H1 (cell line): ENCODE results near the gene TP53I13. TPM values are rescaled to one million over a fixed set of nuclear protein-coding genes. Genes with fewer than 3 reads are reported as not detected.
A peak's percentile ranks its signal among the peaks of the same experiment; 100 is the strongest.

Experiments
- CTCF ChIA-PET: fragments of 300-600 bp; sonication (Branson Sonifier 250); formaldehyde crosslinking; loops from one replicate; lab custom pipeline; 2021; ENCODE audit not compliant: partially characterized antibody; lab: Charles Lee
- POLR2A ChIA-PET: fragments of 300-600 bp; sonication (Branson Sonifier 250); formaldehyde crosslinking; loops from one replicate; lab custom pipeline; 2021; ENCODE audit warnings: inconsistent platforms; ENCODE audit not compliant: partially characterized antibody; lab: Charles Lee
- DNase-seq, 2 experiments: peaks; one replicate each; pipeline versions ENCODE4 v3.0.0 to v3.0.0-alpha.2; 2010 to 2022; ENCODE audit warnings: low spot score in 2 of 2, low read depth in 1 of 2, mixed read lengths in 1 of 2
- FAIRE-seq: peaks from 2 replicates; lab custom pipeline; 2011; peaks lifted over from hg19 to GRCh38; lab: Jason Lieb, UNC
- H2AFZ ChIP-seq: 2 replicates; pipeline ENCODE4 v1.8.1; 2012; ENCODE audit warnings: low read length, inconsistent platforms
- H2AK5ac ChIP-seq: 2 replicates; pipeline ENCODE4 v1.6.1; 2013; ENCODE audit warnings: low read depth, low read length
- H2BK120ac ChIP-seq: replicated peaks from 2 replicates; pipeline ENCODE3; 2013; ENCODE audit warnings: low read depth, low read length, inconsistent platforms
- H2BK12ac ChIP-seq: 2 replicates; pipeline ENCODE4 v1.6.1; 2013; ENCODE audit warnings: low read depth, low read length
- H2BK15ac ChIP-seq: 2 replicates; pipeline ENCODE4 v1.6.1; 2013; ENCODE audit warnings: low read length
- H2BK20ac ChIP-seq: 2 replicates; pipeline ENCODE4 v1.6.1; 2013; ENCODE audit warnings: low read length
- H2BK5ac ChIP-seq: 2 replicates; pipeline ENCODE4 v1.6.1; 2013; ENCODE audit warnings: low read depth, low read length
- H3K14ac ChIP-seq: 2 replicates; pipeline ENCODE4 v1.6.1; 2013; ENCODE audit warnings: inconsistent platforms; ENCODE audit not compliant: insufficient read length
- H3K18ac ChIP-seq: 2 replicates; pipeline ENCODE4 v1.6.1; 2013; ENCODE audit warnings: low read length; ENCODE audit errors: extremely low read depth
- H3K23ac ChIP-seq: 2 replicates; pipeline ENCODE4 v1.6.1; 2013; ENCODE audit warnings: inconsistent platforms; ENCODE audit not compliant: insufficient read length
- H3K23me2 ChIP-seq: 2 replicates; pipeline ENCODE4 v1.6.1; 2013; ENCODE audit warnings: low read depth, low read length
- H3K27ac ChIP-seq: 2 replicates; pipeline ENCODE4 v1.6.1; 2011; ENCODE audit warnings: low read depth, low read length, inconsistent platforms
- H3K27me3 ChIP-seq, 4 experiments: replicated peaks in 1 of 4; 1 replicate in 1 of 4; 2 replicates in 3 of 4; pipeline versions ENCODE4 v1.6.1 to v1.8.1; 2011 to 2013; ENCODE audit warnings: low read length in 3 of 4, mild to moderate bottlenecking in 3 of 4, inconsistent platforms in 2 of 4, mixed read lengths in 2 of 4, moderate library complexity in 1 of 4; ENCODE audit not compliant: control insufficient read depth in 3 of 4, insufficient read depth in 3 of 4; ENCODE audit errors: extremely low read depth in 1 of 4
- H3K36me3 ChIP-seq, 4 experiments: 2 replicates each; pipeline versions ENCODE4 v1.6.1 to v1.8.1; 2011 to 2013; ENCODE audit warnings: mild to moderate bottlenecking in 4 of 4, low read length in 3 of 4, moderate library complexity in 2 of 4, control low read depth in 1 of 4, inconsistent platforms in 1 of 4; ENCODE audit not compliant: insufficient read depth in 4 of 4, control insufficient read depth in 2 of 4
- H3K4ac ChIP-seq: replicated peaks from 2 replicates; pipeline ENCODE3; 2013; ENCODE audit warnings: low read length, low read depth, mixed read lengths, inconsistent platforms; ENCODE audit not compliant: insufficient read length
- H3K4me1 ChIP-seq, 4 experiments: replicated peaks in 1 of 4; 1 replicate in 1 of 4; 2 replicates in 3 of 4; pipeline versions ENCODE4 v1.6.1 to v1.8.1; 2011 to 2013; ENCODE audit warnings: low read length in 3 of 4, inconsistent platforms in 2 of 4, mixed read lengths in 1 of 4; ENCODE audit not compliant: insufficient read depth in 4 of 4, control insufficient read depth in 3 of 4
- H3K4me2 ChIP-seq, 2 experiments: 2 replicates each; pipeline versions ENCODE4 v1.6.1 to v1.8.1; 2011 to 2013; ENCODE audit warnings: low read depth in 2 of 2, low read length in 2 of 2, control low read depth in 1 of 2, inconsistent platforms in 1 of 2, mild to moderate bottlenecking in 1 of 2; ENCODE audit not compliant: insufficient read depth in 1 of 2
- H3K4me3 ChIP-seq, 4 experiments: fragments of 200-600, 300-600 bp in 1 of 4; sonication (generic), shearing (Covaris generic), sonication (Bioruptor Twin) in 1 of 4; 2 replicates each; pipeline versions ENCODE4 v1.5.1 to v1.8.1; 2011 to 2016; ENCODE audit warnings: low read length in 4 of 4, low read depth in 3 of 4, control low read depth in 2 of 4, inconsistent platforms in 2 of 4, mild to moderate bottlenecking in 2 of 4, mixed read lengths in 1 of 4, moderate library complexity in 1 of 4; ENCODE audit not compliant: insufficient read depth in 2 of 4; ENCODE audit errors: extremely low read depth in 1 of 4
- H3K56ac ChIP-seq: replicated peaks from 2 replicates; pipeline ENCODE3; 2013; ENCODE audit warnings: low read depth, mild to moderate bottlenecking, mixed read lengths, low read length, inconsistent platforms; ENCODE audit not compliant: insufficient read length
- H3K79me1 ChIP-seq: 2 replicates; pipeline ENCODE4 v1.6.1; 2013; ENCODE audit warnings: low read depth, low read length, control low read depth
- H3K79me2 ChIP-seq, 2 experiments: 2 replicates each; pipeline versions ENCODE4 v1.6.1 to v1.8.1; 2012 to 2013; ENCODE audit warnings: low read length in 2 of 2, mild to moderate bottlenecking in 2 of 2, inconsistent platforms in 1 of 2; ENCODE audit not compliant: insufficient read depth in 2 of 2, control insufficient read depth in 1 of 2
- H3K9ac ChIP-seq, 4 experiments: replicated peaks in 1 of 4; 1 replicate in 1 of 4; 2 replicates in 3 of 4; pipeline versions ENCODE4 v1.6.1 to v1.8.1; 2011 to 2013; ENCODE audit warnings: low read depth in 3 of 4, low read length in 3 of 4, control low read depth in 2 of 4, mild to moderate bottlenecking in 2 of 4, moderate library complexity in 2 of 4, inconsistent platforms in 1 of 4; ENCODE audit errors: extremely low read depth in 1 of 4
- H3K9me3 ChIP-seq, 2 experiments: 2 replicates each; pipeline versions ENCODE4 v1.6.1 to v1.8.1; 2012 to 2013; ENCODE audit warnings: mild to moderate bottlenecking in 2 of 2, moderate library complexity in 2 of 2, control low read depth in 1 of 2, inconsistent platforms in 1 of 2, low read depth in 1 of 2, low read length in 1 of 2, mixed read lengths in 1 of 2; ENCODE audit not compliant: insufficient read depth in 2 of 2
- H4K20me1 ChIP-seq, 2 experiments: replicated peaks in 1 of 2; 2 replicates each; pipeline versions ENCODE3 to v1.8.1; 2011 to 2013; ENCODE audit warnings: inconsistent platforms in 2 of 2, low read length in 2 of 2, mild to moderate bottlenecking in 1 of 2; ENCODE audit not compliant: insufficient read depth in 2 of 2, control insufficient read depth in 1 of 2
- H4K5ac ChIP-seq: 2 replicates; pipeline ENCODE4 v1.6.1; 2013; ENCODE audit warnings: low read length, low read depth, mixed read lengths, inconsistent platforms; ENCODE audit not compliant: insufficient read length
- H4K8ac ChIP-seq: 2 replicates; pipeline ENCODE4 v1.8.0; 2013; ENCODE audit warnings: mild to moderate bottlenecking, moderate library complexity, low read length, inconsistent platforms; ENCODE audit not compliant: insufficient read depth; ENCODE audit errors: extremely low read depth
- H4K91ac ChIP-seq: replicated peaks from 2 replicates; pipeline ENCODE3; 2013; ENCODE audit warnings: low read length, mixed read lengths, inconsistent platforms; ENCODE audit not compliant: insufficient read length
- KDM1A ChIP-seq: fragments of 200-600, 300-600 bp; sonication (generic); IDR thresholded peaks from 2 replicates; pipeline ENCODE4 v1.7.1; 2016; ENCODE audit warnings: mild to moderate bottlenecking, low read length, borderline replicate concordance
- KDM4A ChIP-seq: IDR thresholded peaks from one replicate; pipeline ENCODE4 v1.7.1; 2012; ENCODE audit warnings: low read depth, mild to moderate bottlenecking, moderate library complexity, low read length, inconsistent platforms; ENCODE audit not compliant: severe bottlenecking
- RBBP5 ChIP-seq: IDR thresholded peaks from 2 replicates; pipeline ENCODE4 v1.7.1; 2012; ENCODE audit warnings: low read depth, mild to moderate bottlenecking, inconsistent platforms, low read length, moderate library complexity, borderline replicate concordance
- RFX5 ChIP-seq: IDR thresholded peaks from 2 replicates; pipeline ENCODE4 v1.6.1; 2011; ENCODE audit warnings: low read depth, low read length, improper control_type of control experiment, borderline replicate concordance
- TAF1 ChIP-seq: IDR thresholded peaks from 2 replicates; pipeline ENCODE4 v1.6.1; 2011; ENCODE audit warnings: mild to moderate bottlenecking, low read depth, low read length
- TBP ChIP-seq: IDR thresholded peaks from 2 replicates; pipeline ENCODE4 v1.6.1; 2011; ENCODE audit warnings: low read depth, low read length, improper control_type of control experiment
- WGBS, 2 experiments: shearing (Covaris generic) in 1 of 2; methylation state at CpG; one replicate each; pipeline versions ENCODE4 v1.1.6 to v1.1.7; 2013 to 2015; ENCODE audit warnings: low lambda C conversion rate in 2 of 2, mixed read lengths in 2 of 2, inconsistent platforms in 1 of 2, low coverage in 1 of 2, missing lambda C conversion rate in 1 of 2; ENCODE audit not compliant: insufficient replicate concordance in 2 of 2, insufficient coverage in 1 of 2, insufficient read length in 1 of 2; ENCODE audit errors: extremely low coverage in 1 of 2, missing lambda C conversion rate in 1 of 2; 5-methylcytosine and 5-hydroxymethylcytosine counted together
- polyA plus RNA-seq, 7 experiments: library from polyadenylated mRNA; depleted of rRNA in 3 of 7; stranded (reverse) in 5 of 7; unstranded in 2 of 7; fragments of >200 nt in 5 of 7; fragments of 200-250 nt in 2 of 7; gene quantifications; 1 replicate in 5 of 7; 2 replicates in 1 of 7; 4 replicates in 1 of 7; pipeline versions ENCODE4 v1.2.1 to v1.2.3, GENCODE V29; 2011 to 2013; ENCODE audit warnings: missing spikeins in 2 of 7, mixed read lengths in 2 of 7
- total RNA-seq: library from RNA; stranded (reverse); fragmentation: NEBNext Ultra II Directional; extraction: Animal tissue kit (Norgen Biotek cat#: 25700); gene quantifications from 2 replicates; pipeline ENCODE4 v1.2.1, GENCODE V29; 2021
- TF ChIP-seq, protein P1 (sequence below): IDR thresholded peaks from 2 replicates; pipeline ENCODE4 v1.6.1; 2011; ENCODE audit warnings: low read length, improper control_type of control experiment
- TF ChIP-seq, protein P2 (sequence below): IDR thresholded peaks from 2 replicates; pipeline ENCODE4 v1.6.1; 2012; ENCODE audit warnings: inconsistent platforms

TP53I13 gene
- total and polyA plus RNA-seq, 2 of the 8 experiments (the other 6 are each of a cell fraction or from before 2014, with no cell fraction given): 22.4 to 35.7 TPM

- TF ChIP-seq KDM4A: no peak
- TF ChIP-seq, protein P1, sequence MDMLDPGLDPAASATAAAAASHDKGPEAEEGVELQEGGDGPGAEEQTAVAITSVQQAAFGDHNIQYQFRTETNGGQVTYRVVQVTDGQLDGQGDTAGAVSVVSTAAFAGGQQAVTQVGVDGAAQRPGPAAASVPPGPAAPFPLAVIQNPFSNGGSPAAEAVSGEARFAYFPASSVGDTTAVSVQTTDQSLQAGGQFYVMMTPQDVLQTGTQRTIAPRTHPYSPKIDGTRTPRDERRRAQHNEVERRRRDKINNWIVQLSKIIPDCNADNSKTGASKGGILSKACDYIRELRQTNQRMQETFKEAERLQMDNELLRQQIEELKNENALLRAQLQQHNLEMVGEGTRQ: no peak
- no peak for TF ChIP-seq TAF1
- no peak for TF ChIP-seq RFX5
- TF ChIP-seq TBP: no peak
- TF ChIP-seq, protein P2, sequence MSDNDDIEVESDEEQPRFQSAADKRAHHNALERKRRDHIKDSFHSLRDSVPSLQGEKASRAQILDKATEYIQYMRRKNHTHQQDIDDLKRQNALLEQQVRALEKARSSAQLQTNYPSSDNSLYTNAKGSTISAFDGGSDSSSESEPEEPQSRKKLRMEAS: no peak
- no peak for TF ChIP-seq RBBP5
- no peak for TF ChIP-seq KDM1A
- Histone ChIP-seq H3K18ac (no peak overlapping the region), H2BK20ac (no peak overlapping the region), H3K36me3 (no peaks in the 10 kb centered on the region), H3K14ac (no peak overlapping the region), H2BK15ac (no peak overlapping the region), H4K20me1 (no peaks in the 10 kb centered on the region), H2AFZ (no peak overlapping the region), H3K9ac (no peak overlapping the region), H3K79me2 (no peaks in the 10 kb centered on the region), H3K23ac (no peak overlapping the region), H3K4ac (no peak overlapping the region), H3K9me3 (no peaks in the 10 kb centered on the region), H2BK12ac (no peak overlapping the region), H3K27ac (no peak overlapping the region), H2BK120ac (no peak overlapping the region), H3K23me2 (no peaks in the 10 kb centered on the region), H2AK5ac (no peak overlapping the region), H3K4me2 (no peak overlapping the region), H3K79me1 (no peaks in the 10 kb centered on the region), H4K5ac (no peak overlapping the region), H4K8ac (no peak overlapping the region), H3K27me3 (no peaks in the 10 kb centered on the region), H3K4me3 (no peak overlapping the region), H3K56ac (no peak overlapping the region), H3K4me1 (no peaks in the 10 kb centered on the region), H2BK5ac (no peak overlapping the region), H4K91ac (no peak overlapping the region)
- ChIA-PET CTCF (interaction anchor here (0.7 to 1.7 kb wide), 5 partner anchors 8 to 441 kb away, joined by 3 to 7 read pairs (median 4); no protein-coding TSS in a partner anchor), POLR2A (no interaction called here)
- WGBS, 2 experiments: 86% methylated on average over 1 of the region's 1 CpG; no CpG with 5 or more reads in 1 of the 2 experiments
- FAIRE-seq (no peak), DNase-seq (peak in 1 of 2 experiments; percentile 13)
These were observed 11.3 kb upstream of the TP53I13 start for GRCh38 chr17:29557085-29557738.
